Mesendoderm (in vitro differentiated cells): ENCODE measurements around the gene BAHCC1.

Experiments used
- DNase-seq: peaks from one replicate; pipeline ENCODE4 v3.0.0; 2013
- H2AK5ac ChIP-seq: 2 replicates; pipeline ENCODE4 v1.6.1; 2013; ENCODE audit warnings: low read length, inconsistent platforms
- H2BK120ac ChIP-seq: 2 replicates; pipeline ENCODE4 v1.6.1; 2013; ENCODE audit warnings: low read depth, mild to moderate bottlenecking, low read length, moderate library complexity, mixed read lengths
- H2BK15ac ChIP-seq: replicated peaks from 2 replicates; pipeline ENCODE4 v1.6.1; 2013; ENCODE audit warnings: low read depth, mild to moderate bottlenecking, moderate library complexity
- H2BK5ac ChIP-seq: 2 replicates; pipeline ENCODE4 v1.6.1; 2013; ENCODE audit warnings: low read length, inconsistent platforms
- H3K18ac ChIP-seq: 2 replicates; pipeline ENCODE4 v1.6.1; 2013; ENCODE audit warnings: mild to moderate bottlenecking, low read length, mixed read lengths
- H3K23ac ChIP-seq: one replicate; pipeline ENCODE4 v1.6.1; 2013; ENCODE audit warnings: low read length
- H3K27ac ChIP-seq: 2 replicates; pipeline ENCODE4 v1.5.1; 2013; ENCODE audit warnings: low read depth, mild to moderate bottlenecking, inconsistent platforms, low read length, moderate library complexity
- H3K27me3 ChIP-seq: 2 replicates; pipeline ENCODE4 v1.6.1; 2013; ENCODE audit warnings: low read length, control low read depth, mild to moderate bottlenecking, inconsistent platforms; ENCODE audit not compliant: insufficient read depth, poor library complexity
- H3K36me3 ChIP-seq: 2 replicates; pipeline ENCODE4 v1.6.1; 2013; ENCODE audit warnings: low read length, inconsistent platforms; ENCODE audit not compliant: control insufficient read depth, insufficient read depth
- H3K4ac ChIP-seq: one replicate; pipeline ENCODE4 v1.6.1; 2013; ENCODE audit warnings: low read depth, mild to moderate bottlenecking, low read length, moderate library complexity
- H3K4me1 ChIP-seq: 2 replicates; pipeline ENCODE4 v1.6.1; 2013; ENCODE audit warnings: low read depth, low read length, inconsistent platforms; ENCODE audit not compliant: control insufficient read depth
- H3K4me2 ChIP-seq: 2 replicates; pipeline ENCODE4 v1.6.1; 2013; ENCODE audit warnings: low read length
- H3K4me3 ChIP-seq: 2 replicates; pipeline ENCODE4 v1.5.1; 2013; ENCODE audit warnings: mild to moderate bottlenecking, low read length
- H3K56ac ChIP-seq: one replicate; pipeline ENCODE4 v1.6.1; 2013; ENCODE audit warnings: low read length
- H3K79me1 ChIP-seq: 2 replicates; pipeline ENCODE4 v1.6.1; 2013; ENCODE audit warnings: low read length, inconsistent platforms
- H3K79me2 ChIP-seq: 2 replicates; pipeline ENCODE4 v1.6.1; 2013; ENCODE audit warnings: mild to moderate bottlenecking, low read length; ENCODE audit not compliant: control insufficient read depth, insufficient read depth
- H3K9ac ChIP-seq: 2 replicates; pipeline ENCODE4 v1.6.1; 2013; ENCODE audit warnings: low read length, inconsistent platforms
- H4K5ac ChIP-seq: one replicate; pipeline ENCODE4 v1.6.1; 2013; ENCODE audit warnings: low read length
- H4K8ac ChIP-seq: one replicate; pipeline ENCODE4 v1.6.1; 2013; ENCODE audit warnings: low read depth, mild to moderate bottlenecking, control low read depth, low read length, moderate library complexity
- WGBS: extraction: QIAGEN DNeasy Blood & Tissue Kit; methylation state at CpG from one replicate; pipeline ENCODE4 v1.1.7; 2013; ENCODE audit warnings: low lambda C conversion rate, missing lambda C conversion rate; ENCODE audit not compliant: insufficient coverage; ENCODE audit errors: extremely low coverage; 5-methylcytosine and 5-hydroxymethylcytosine counted together

Gene BAHCC1

DNA sequence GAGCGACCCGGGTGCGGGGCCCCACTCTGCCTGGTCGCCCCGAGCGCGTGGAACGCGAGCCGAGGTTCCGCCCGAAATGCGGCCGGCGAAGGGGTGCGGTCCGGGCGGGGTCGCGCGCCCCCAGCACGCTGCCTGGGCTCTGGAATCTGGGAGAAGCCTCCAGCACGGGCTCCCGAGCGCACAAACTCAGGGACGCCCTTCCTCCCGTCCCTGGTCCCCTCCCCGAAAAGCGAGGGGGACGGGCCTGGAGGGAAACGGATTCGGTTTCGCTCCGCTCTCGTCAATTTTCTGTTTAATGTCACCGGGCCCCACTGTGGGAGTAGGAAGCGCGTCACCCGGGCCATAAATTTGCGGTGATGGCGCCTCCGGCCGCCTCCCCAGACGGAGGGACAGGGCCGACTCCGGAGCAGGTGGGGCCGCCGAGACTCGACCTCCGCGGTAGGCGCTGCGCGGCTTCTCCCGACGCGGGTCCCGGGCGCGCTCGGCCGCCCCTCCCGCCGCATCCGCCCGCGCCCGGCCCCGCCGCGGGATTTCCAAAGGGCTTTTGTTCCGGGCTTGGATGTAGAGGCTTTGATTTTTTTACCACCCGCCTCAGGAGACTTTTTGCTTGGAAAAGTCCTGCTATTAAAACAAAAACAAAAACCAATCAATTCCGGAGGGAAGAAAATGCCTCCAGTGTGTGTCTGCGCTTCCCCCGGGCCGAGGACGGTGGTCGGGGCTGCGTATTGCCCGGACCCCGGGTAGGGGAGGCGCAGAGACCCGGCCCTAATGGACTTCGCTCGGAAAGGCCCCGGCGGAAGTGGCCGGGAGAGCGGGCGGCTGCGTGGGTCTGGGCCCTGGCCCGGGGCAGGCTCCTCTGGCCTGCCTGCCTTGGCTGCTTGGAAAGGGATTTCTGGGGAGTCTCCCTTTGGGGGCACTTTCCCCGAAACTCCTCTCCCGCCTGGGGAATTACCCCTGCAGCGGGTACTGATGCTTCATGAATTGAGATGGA is 7.9 kb upstream of the BAHCC1 start:
- Histone ChIP-seq H3K27me3 (peaks cover 7% of the 10 kb centered on the region), H3K23ac (no peak overlapping the region), H2BK5ac (no peak overlapping the region), H3K36me3 (no peaks in the 10 kb centered on the region), H2AK5ac (no peak overlapping the region), H4K8ac (no peak overlapping the region), H2BK120ac (no peak overlapping the region), H3K56ac (peak overlapping the region; percentile 87), H4K5ac (no peak overlapping the region), H3K9ac (peak overlapping the region; percentile 75), H3K79me1 (peaks cover 8% of the 10 kb centered on the region), H3K4me3 (peak overlapping the region; percentile 19), H3K79me2 (peaks cover 7% of the 10 kb centered on the region), H3K4me2 (peak overlapping the region; percentile 83), H3K4ac (peak overlapping the region; percentile 66), H3K27ac (no peak overlapping the region), H3K18ac (peak overlapping the region; percentile 69), H3K4me1 (peaks cover 13% of the 10 kb centered on the region), H2BK15ac (no peak overlapping the region)
- WGBS = no CpG with 5 or more reads among the region's 96 CpGs
- DNase-seq = peak; percentile 43

- peak overlapping the region; percentile 39 for H3K56ac ChIP-seq
- H2AK5ac ChIP-seq = no peak overlapping the region
- H3K4me2 ChIP-seq = no peak overlapping the region
- no peak overlapping the region for H3K4me3 ChIP-seq
- H2BK5ac ChIP-seq = no peak overlapping the region
- no peak overlapping the region for H2BK15ac ChIP-seq
- peaks cover 14% of the 10 kb centered on the region for H3K79me2 ChIP-seq
- no peak overlapping the region for H3K27ac ChIP-seq
- H3K9ac ChIP-seq = peak overlapping the region; percentile 75
- H2BK120ac ChIP-seq = no peak overlapping the region
- peaks cover 7% of the 10 kb centered on the region for H3K27me3 ChIP-seq
- H4K8ac ChIP-seq = no peak overlapping the region
- H4K5ac ChIP-seq = no peak overlapping the region
- H3K4me1 ChIP-seq = peaks cover 14% of the 10 kb centered on the region
- no peaks in the 10 kb centered on the region for H3K36me3 ChIP-seq
- no peak for DNase-seq
- WGBS = no CpG with 5 or more reads among the region's 14 CpGs
- H3K18ac ChIP-seq = no peak overlapping the region
- no peak overlapping the region for H3K23ac ChIP-seq
- H3K79me1 ChIP-seq = peaks cover 8% of the 10 kb centered on the region
- no peak overlapping the region for H3K4ac ChIP-seq
Measured at GRCh38 chr17:81388091-81388611, 7.1 kb upstream of the BAHCC1 start.

GRCh38 chr17:81388612-81389367 is 6.5 kb upstream of the BAHCC1 start:
- no CpG with 5 or more reads among the region's 19 CpGs for WGBS
- Histone ChIP-seq H3K27me3 (peaks cover 7% of the 10 kb centered on the region), H3K27ac (no peak overlapping the region)

GRCh38 chr17:81389585-81389984 is 5.7 kb upstream of the BAHCC1 start:
- Histone ChIP-seq H4K8ac (no peak overlapping the region), H2AK5ac (no peak overlapping the region), H3K4me2 (no peak overlapping the region), H2BK5ac (no peak overlapping the region), H3K9ac (peak overlapping the region; percentile 54), H3K27ac (no peak overlapping the region), H3K27me3 (peaks cover 7% of the 10 kb centered on the region), H3K79me2 (peaks cover 16% of the 10 kb centered on the region), H3K4ac (no peak overlapping the region), H3K36me3 (no peaks in the 10 kb centered on the region), H3K4me3 (no peak overlapping the region), H3K4me1 (peaks cover 14% of the 10 kb centered on the region), H3K79me1 (peaks cover 8% of the 10 kb centered on the region), H3K18ac (peak overlapping the region; percentile 34), H3K23ac (no peak overlapping the region), H2BK15ac (no peak overlapping the region), H2BK120ac (no peak overlapping the region), H3K56ac (peak overlapping the region; percentile 68), H4K5ac (no peak overlapping the region)
- DNase-seq = no peak
- no CpG with 5 or more reads among the region's 10 CpGs for WGBS

More at GRCh38 chr17:81388612-81389367, 6.5 kb upstream of the BAHCC1 start:
- no peak overlapping the region for H2AK5ac ChIP-seq
- no peak overlapping the region for H3K18ac ChIP-seq
- peaks cover 15% of the 10 kb centered on the region for H3K79me2 ChIP-seq
- no peaks in the 10 kb centered on the region for H3K36me3 ChIP-seq
- no peak overlapping the region for H2BK15ac ChIP-seq
- H3K4ac ChIP-seq = no peak overlapping the region
- H3K23ac ChIP-seq = no peak overlapping the region
- H3K4me2 ChIP-seq = no peak overlapping the region
- peak; percentile 89 for DNase-seq
- H2BK120ac ChIP-seq = no peak overlapping the region
- peaks cover 8% of the 10 kb centered on the region for H3K79me1 ChIP-seq
- no peak overlapping the region for H4K8ac ChIP-seq
- H3K4me1 ChIP-seq = peaks cover 14% of the 10 kb centered on the region
- H3K56ac ChIP-seq = peak overlapping the region; percentile 68
- no peak overlapping the region for H4K5ac ChIP-seq
- no peak overlapping the region for H3K4me3 ChIP-seq
- peak overlapping the region; percentile 54 for H3K9ac ChIP-seq
- H2BK5ac ChIP-seq = no peak overlapping the region

- H4K5ac ChIP-seq = no peak overlapping the region
- peak overlapping the region; percentile 69 for H3K23ac ChIP-seq
- H3K4me3 ChIP-seq = no peak overlapping the region
- no peak overlapping the region for H2BK5ac ChIP-seq
- no peak overlapping the region for H3K4ac ChIP-seq
- no peak overlapping the region for H4K8ac ChIP-seq
- H3K79me1 ChIP-seq = peaks cover 11% of the 10 kb centered on the region
- no peak overlapping the region for H3K27ac ChIP-seq
- H3K79me2 ChIP-seq = peaks cover 19% of the 10 kb centered on the region
- peak overlapping the region; percentile 52 for H3K56ac ChIP-seq
- H3K27me3 ChIP-seq = peaks cover 7% of the 10 kb centered on the region
- peak overlapping the region; percentile 34 for H3K18ac ChIP-seq
- peak overlapping the region; percentile 42 for H3K9ac ChIP-seq
- no peak overlapping the region for H3K4me2 ChIP-seq
- no peaks in the 10 kb centered on the region for H3K36me3 ChIP-seq
- WGBS = no CpG with 5 or more reads among the region's 17 CpGs
- H2BK120ac ChIP-seq = no peak overlapping the region
- H2AK5ac ChIP-seq = peak overlapping the region; percentile 5
- H3K4me1 ChIP-seq = peaks cover 18% of the 10 kb centered on the region
- H2BK15ac ChIP-seq = no peak overlapping the region
- peak; percentile 28 for DNase-seq
Measured at GRCh38 chr17:81390029-81390872, 5.0 kb upstream of the BAHCC1 start.
